Ovary (tissue), 3 donors: ENCODE measurements around the gene SCARF2.

ENCODE experiments used
- EP300 ChIP-seq: sonication (generic); formaldehyde crosslinking; IDR thresholded peaks from one replicate; pipeline ENCODE4 v1.6.1; 2017; ENCODE audit warnings: antibody characterized with exemption
- POLR2A ChIP-seq: fragments of 450-650 bp; IDR thresholded peaks from one replicate; pipeline ENCODE4 v1.6.1; 2017; ENCODE audit warnings: antibody characterized with exemption, mild to moderate bottlenecking, moderate library complexity
- TF ChIP-seq, protein P1 (sequence below), 3 donors: fragments of 450-650 bp in 2 of 3; fragments of 200-600 bp in 1 of 3; IDR thresholded peaks; one replicate each; pipeline versions ENCODE4 v1.5.1 to v1.8.0; 2016 to 2022; ENCODE audit warnings: antibody characterized with exemption in 3 of 3, mild to moderate bottlenecking in 1 of 3
- donor health status: DM: no; HTN: no; CAD: no.

DNA sequence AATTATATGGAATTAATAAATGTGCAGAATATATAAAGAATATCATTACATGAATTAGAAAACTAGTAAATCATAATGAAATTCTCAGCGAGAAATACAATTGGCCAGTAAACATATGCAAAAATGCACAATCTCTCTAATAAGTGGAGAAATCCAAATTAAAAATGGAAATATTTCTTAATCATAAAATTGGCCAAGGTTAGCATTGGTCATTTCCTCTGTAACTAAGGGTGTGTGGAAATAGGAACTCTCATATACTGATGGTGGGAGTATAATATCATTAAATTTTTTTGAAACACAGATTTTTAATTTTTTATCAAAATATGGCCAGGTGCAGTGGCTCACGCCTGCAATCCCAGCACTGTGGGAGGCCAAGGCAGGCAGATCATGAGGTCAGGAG is 51.3 kb downstream of the SCARF2 start:
- TF ChIP-seq POLR2A (no peak), EP300 (no peak)
- TF ChIP-seq, protein P1, sequence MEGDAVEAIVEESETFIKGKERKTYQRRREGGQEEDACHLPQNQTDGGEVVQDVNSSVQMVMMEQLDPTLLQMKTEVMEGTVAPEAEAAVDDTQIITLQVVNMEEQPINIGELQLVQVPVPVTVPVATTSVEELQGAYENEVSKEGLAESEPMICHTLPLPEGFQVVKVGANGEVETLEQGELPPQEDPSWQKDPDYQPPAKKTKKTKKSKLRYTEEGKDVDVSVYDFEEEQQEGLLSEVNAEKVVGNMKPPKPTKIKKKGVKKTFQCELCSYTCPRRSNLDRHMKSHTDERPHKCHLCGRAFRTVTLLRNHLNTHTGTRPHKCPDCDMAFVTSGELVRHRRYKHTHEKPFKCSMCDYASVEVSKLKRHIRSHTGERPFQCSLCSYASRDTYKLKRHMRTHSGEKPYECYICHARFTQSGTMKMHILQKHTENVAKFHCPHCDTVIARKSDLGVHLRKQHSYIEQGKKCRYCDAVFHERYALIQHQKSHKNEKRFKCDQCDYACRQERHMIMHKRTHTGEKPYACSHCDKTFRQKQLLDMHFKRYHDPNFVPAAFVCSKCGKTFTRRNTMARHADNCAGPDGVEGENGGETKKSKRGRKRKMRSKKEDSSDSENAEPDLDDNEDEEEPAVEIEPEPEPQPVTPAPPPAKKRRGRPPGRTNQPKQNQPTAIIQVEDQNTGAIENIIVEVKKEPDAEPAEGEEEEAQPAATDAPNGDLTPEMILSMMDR (IDR thresholded peaks at IDR 0.05) = no peak
